SH-SY5Y (cell line): ENCODE measurements around the gene CCM2.

Experiments
- GATA2 ChIP-seq: IDR thresholded peaks from 2 replicates; pipeline ENCODE4 v1.6.1; 2011; ENCODE audit warnings: mild to moderate bottlenecking, low read depth, low read length
- GATA3 ChIP-seq: IDR thresholded peaks from 2 replicates; pipeline ENCODE4 v1.6.1; 2011; ENCODE audit warnings: low read depth, mild to moderate bottlenecking, low read length, moderate library complexity

DNA sequence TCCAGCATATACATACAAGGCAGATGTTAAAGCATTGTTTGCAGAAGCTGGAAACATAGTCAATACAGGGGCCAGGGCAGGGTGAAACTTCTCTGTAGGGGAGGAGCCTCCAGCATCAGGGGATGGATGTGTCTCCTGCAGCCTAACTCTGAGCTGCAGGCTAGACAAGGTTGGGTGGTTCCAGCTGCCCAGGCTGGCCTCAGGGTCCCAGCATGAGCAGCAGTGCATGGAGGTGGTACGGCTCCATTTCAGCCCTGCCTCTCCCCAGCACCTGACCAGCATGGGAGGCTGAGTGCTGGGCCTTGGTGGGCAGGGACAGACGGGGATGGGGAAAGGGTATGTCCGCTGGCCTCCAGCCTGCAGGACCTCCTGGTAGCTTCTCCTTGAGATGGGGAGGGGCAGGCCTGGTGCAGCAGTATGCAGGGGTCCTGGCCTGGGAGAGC lies 118.9 kb downstream of the CCM2 start:
- TF ChIP-seq GATA2 (no peak), GATA3 (no peak)
